ENCODE data around the gene FOXN3.

Gene FOXN3

GRCh38 chr14:89386212-89386886 lies 30.7 kb downstream of the FOXN3 start:
- no peak for DNase-seq (ENCODE audit: low read depth)
- no peak overlapping the region for H3K4me3 ChIP-seq (ENCODE audit: low read length)
- no peak for TF ChIP-seq CTCF (conservative IDR thresholded peaks at IDR 0.05; ENCODE audit: low read depth, low read length)

DNA sequence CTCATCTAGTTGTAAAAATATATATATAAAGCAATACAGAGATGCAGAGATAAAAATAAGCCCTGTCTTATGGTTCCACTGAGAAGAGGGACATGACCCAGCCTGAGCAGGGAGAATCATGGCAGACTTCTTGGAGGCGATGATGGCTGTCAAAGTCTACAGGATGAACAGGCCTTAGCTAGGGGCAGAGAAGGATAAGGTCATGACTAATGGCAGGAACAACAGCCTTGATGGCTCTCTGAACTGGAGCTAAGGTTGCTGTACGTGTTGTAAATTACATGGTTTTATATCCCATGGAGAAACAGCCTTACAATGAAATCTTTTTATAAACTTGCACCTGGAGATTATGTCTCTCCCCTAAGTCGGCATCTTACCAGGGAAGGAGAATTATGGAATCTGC lies 32.4 kb downstream of the FOXN3 start:
- H3K4me3 ChIP-seq (ENCODE audit: low read length) = no peak overlapping the region
- no peak for TF ChIP-seq CTCF (conservative IDR thresholded peaks at IDR 0.05; ENCODE audit: low read depth, low read length)
- no peak for DNase-seq (ENCODE audit: low read depth)

DNA sequence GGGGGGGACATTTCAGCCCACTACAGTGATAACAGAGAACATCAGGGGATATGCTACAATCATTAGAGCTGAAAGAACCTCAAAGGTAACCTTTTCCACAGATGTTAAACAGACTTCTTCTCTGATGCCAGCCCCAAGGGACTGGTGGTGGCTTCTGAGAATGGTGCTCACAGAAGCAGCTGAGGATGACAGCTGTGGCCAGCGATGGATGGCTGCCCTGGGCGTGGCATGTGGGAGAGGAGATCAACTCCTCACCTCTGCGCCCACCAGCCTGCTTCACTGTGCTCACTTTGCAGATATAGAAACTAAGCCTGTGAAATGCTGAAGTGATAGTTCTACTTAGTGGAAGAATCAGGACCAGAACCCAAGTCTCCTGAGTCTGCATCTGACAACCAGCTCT lies 33.0 kb downstream of the FOXN3 start:
- no peak for TF ChIP-seq CTCF (conservative IDR thresholded peaks at IDR 0.05; ENCODE audit: low read depth, low read length)
- H3K4me3 ChIP-seq (ENCODE audit: low read length) = no peak overlapping the region
- no peak for DNase-seq (ENCODE audit: low read depth)

GRCh38 chr14:89382901-89383845 lies 33.9 kb downstream of the FOXN3 start:
- no peak for DNase-seq (ENCODE audit: low read depth)
- no peak for TF ChIP-seq CTCF (conservative IDR thresholded peaks at IDR 0.05; ENCODE audit: low read depth, low read length)
- no peak overlapping the region for H3K4me3 ChIP-seq (ENCODE audit: low read length)

DNA sequence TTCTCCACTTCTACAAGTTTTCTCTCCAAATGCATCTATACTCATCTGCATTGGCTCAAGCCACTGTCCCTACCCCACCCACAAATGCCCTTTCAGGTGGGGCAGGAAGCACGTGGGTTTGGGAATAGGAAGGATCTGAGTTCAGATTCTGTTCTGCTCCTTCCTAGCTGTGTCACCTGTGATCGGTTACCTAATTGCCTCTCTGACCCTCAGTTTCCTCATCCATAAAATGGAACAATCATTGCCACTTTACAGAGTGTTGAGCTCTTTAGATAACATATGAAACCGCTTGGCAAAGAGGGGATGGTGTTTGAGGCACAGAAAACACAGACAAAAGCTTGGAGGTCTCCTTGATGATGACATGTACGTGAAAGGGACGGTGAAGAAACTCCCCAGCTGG lies 34.5 kb downstream of the FOXN3 start:
- no peak overlapping the region for H3K4me3 ChIP-seq (ENCODE audit: low read length)
- TF ChIP-seq CTCF (conservative IDR thresholded peaks at IDR 0.05; ENCODE audit: low read depth, low read length) = no peak
- no peak for DNase-seq (ENCODE audit: low read depth)

DNA sequence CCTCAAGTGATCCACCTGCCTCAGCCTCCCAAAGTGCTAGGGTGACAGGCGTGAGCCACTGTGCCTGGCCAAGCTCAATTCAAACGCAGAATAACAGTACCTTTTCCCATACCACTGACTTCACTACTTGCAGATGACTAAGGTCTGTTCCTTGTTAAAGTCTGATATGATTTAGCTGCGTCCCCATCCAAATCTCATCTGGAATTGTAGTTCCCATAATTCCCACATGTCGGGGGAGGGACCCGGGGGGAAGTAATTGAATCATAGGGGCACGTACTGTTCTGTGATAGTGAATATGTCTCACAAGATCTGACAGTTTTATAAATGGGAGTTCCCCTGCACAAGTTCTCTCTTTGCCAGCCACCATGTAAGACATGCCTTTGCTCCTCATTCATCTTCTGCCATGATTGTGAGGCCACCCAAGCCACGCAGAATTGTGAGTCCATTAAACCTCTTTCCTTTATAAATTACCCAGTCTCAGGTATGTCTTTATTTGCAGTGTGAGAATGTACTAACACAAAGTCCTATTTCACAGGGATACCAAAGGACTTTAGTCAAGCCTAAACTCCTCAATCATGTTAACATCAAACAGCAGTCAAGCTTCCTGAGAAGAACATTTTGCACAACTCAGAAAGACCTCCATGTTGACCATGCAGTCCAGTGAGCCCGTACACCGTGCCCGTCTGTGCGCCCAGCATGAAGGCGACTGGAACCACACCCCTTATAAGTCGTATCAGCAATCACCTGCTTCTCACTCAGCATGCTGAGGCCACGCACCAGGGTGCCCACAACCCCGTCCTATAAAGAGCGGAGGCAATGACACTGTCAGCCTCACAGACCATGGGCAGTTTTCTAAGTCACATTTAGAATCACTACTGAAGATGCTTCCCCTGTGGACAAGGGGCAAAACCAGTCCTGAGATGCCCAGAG lies 36.9 kb downstream of the FOXN3 start:
- no peak for DNase-seq (ENCODE audit: low read depth)
- no peak overlapping the region for H3K4me3 ChIP-seq (ENCODE audit: low read length)
- no peak for TF ChIP-seq CTCF (conservative IDR thresholded peaks at IDR 0.05; ENCODE audit: low read depth, low read length)

Data from retinal pigment epithelial cell (primary cell).